Activated T-helper 1 cell treated with Interleukin-2 at 50 U/mL for 16 hours (primary cell): ENCODE measurements around the gene NMNAT2.
"Not testable (repeated sequence)": the region's sequence is repeated elsewhere in the genome, so short reads cannot be mapped to it uniquely, and the experiment has no call there.

ENCODE experiments used
- DNase-seq: peaks from one replicate; pipeline ENCODE4 v3.0.0-alpha.2; 2020; ENCODE audit warnings: low read depth

The NMNAT2 gene

DNA sequence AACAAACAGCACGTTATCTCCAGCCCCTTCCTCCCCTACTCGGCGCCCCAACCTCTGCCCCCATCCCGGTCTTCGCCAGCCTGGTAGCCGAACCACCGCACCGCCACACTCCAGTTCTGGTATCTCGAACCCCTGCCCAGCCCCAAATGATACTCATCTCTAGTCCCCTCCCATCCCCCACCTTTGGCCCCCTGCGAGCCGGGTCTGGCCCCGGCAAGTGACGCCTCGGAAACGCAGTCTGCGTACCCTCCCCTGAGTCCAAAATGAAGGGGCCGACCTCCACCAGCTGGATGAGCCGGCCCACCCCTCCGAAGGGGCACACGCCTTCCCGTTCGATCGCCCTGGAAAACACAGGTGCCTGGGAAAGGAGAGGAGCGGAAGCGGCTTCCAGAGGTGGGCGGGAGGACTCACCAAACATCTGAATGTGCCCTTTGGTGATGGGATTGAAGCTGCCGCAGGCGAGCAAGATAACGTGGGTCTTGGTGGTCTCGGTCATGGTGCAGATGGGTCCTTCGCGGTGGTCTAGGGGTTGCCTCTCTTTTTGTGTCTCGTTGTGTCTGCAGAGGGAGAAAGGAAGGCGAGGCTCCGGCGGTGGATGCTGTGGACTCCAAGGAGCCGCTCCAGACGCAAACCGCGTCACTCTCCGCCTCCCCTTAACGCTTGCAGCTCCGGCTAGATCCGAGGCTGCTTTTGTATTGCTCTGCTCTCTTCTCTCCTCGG lies at the start of gene NMNAT2:
NMNAT2 (minus strand) TSS at position 609 of the 720 bp plus-strand sequence; CDS start at position 496, 113 bp downstream.
- DNase-seq, result no peak

DNA sequence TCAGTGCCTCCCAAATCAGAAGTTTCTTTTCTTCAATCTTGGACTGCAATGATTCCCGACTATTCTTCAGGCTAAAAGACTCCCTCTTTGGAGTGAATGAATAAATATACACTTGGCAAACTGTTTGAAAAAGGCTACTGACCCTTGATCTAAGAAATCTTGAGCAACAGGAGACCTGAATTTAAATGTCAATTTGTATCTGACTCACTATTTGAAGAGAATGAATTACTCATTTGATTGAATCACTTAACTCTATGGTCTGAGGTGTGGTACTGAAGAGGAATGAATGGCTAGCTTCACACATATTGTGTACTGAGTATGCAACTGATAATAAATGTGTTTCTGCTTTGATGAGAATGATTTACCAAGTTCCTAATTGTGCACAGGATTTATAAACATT lies 49.5 kb upstream of the NMNAT2 start:
- no peak for DNase-seq

DNA sequence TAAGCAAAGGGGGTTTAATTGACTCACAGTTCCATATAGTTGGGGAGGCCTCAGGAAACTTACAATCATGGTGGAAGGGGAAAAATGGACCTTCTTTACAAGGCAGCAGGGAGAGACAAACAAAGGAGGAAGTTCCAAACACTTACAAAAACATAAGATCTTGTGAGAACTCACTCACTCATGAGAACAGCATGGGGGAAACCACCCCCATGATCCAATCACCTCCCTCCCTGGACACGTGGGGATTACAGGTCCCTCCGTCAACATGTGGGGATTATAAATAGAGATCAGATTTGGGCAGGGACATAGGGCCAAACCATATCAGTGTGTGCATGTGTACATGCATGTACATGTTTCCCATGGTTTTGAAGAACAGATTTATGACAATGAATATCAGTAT lies 48.6 kb upstream of the NMNAT2 start:
- no peak for DNase-seq

DNA sequence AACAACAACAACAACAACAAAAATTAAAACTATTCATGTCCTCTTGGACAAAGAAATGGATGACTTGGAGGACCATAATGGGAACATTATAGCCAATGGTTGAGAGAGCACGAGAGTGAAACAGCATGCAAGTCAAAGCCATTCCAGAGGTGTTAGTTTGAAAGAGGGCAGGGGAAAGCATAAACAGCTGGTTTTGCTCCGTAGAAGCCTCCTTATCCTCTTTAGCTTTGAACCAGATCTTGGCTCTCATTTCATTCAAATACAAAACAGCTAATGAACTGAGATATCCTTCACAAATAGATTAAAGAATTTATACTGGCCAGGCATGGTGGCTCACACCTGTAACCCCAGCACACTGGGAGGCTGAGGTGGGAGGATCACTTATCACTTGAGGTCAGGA lies 45.4 kb upstream of the NMNAT2 start:
- DNase-seq, result no peak

DNA sequence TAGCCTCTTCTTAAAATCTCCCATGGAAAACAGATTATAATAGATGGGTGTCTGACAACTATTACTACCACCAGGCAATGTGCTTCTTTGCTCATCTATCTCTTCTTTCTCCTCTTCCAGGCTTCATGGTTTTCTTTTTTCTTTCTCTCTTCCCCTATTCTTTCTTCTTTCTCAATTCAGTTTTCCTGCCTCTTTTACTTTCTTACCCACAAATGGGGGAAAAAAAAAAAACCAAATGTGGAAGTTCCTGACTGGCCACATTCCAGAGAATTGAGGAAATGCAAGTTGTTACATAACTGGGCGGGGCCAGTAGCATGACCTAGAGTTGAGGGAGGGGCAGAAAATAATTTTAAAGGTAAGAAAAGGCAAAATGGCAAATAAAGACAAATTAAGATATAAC lies 43.2 kb upstream of the NMNAT2 start:
- DNase-seq, result no peak

DNA sequence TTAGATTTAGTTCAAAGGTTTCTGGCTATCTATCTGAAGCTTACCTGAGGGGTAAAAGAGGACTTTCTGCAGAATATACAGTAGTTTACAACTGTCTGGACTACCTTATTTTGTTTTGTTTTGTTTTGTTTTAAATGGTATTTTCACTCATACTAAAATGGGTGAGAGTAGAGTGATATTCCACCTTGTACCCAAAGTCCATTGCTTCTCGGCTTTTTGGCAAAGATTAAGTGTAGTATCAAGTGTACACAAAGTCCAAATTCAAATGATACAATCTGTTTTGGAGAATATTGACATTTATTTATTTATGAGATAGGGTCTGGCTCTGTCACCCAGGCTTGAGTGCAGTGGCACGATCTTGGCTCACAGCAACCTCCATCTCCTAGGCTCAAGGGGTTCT lies 42.4 kb upstream of the NMNAT2 start:
- DNase-seq, result no peak

DNA sequence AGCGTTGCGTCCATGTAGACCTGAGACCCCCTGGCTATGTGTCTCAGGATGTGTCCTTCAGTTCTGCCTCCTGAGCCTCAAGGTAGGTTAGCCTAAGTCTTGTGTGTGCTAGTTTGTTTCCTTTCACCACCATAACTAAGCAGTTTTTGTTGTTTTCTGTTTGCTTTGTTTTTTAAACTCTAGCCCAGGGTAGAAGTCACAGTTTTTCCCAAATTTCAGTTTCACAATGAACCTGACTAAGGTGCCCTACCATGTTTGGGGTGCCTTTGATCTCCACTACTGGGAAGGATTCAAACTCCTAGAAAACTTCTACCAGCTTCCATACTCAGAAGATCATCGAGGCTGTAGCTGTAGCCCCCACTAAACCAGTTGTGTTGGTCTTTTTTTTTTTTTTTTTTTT lies 39.3 kb upstream of the NMNAT2 start:
- no peak for DNase-seq

DNA sequence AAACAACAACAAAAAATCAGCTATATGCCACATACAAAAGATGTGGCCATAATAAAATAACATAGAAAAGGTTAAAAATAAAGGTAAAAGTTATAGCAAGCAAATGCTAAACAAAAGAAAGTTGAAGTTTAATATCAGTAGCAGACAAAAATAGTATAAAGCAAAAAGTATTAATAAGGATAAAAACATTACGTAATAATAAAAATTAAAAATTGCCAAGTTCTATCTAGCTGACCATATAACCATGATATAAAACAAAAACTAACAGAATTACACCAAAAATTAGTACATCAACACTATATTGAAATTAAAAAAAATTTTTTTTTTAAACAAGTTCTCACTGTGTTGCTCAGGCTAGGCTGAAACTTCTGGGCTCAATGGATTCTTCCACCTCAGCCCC lies 38.6 kb upstream of the NMNAT2 start:
- no peak for DNase-seq

DNA sequence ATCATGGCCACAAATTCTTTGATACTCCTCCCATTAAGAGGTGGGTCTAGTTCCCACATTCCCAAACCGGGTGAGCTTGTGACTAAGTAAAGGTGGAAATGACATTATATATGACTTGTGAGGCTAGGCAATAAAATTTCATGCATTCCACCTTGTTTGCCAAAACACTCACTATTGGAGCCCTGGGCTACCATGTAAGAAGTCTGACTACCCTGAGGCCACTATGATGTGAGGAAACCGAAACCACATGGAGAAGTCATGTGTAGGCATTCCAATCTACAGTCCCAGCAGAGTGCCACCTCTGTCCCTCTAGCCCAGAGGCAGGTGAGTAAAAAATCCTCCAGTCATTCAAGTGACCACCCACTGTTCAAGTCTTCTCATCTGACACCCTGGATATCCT lies 36.2 kb upstream of the NMNAT2 start:
- DNase-seq, result no peak

DNA sequence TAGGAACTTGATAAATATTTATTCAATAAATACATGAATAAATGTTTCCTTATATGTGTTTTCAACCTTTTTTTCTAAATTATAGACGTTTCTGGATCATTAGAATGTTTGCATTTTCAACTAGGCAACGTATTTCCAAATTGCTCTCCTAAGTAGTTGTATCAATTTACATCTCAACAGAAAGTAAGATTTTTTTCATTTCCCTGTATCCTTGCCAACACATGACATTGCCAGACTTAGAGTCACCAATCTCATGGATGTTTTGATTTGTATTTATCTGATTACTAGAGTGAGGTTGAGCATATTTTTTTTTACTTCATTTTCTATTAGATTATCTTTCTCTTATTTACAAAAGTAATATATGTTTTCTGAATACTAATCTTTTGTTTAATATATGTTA lies 31.9 kb upstream of the NMNAT2 start:
- no peak for DNase-seq

DNA sequence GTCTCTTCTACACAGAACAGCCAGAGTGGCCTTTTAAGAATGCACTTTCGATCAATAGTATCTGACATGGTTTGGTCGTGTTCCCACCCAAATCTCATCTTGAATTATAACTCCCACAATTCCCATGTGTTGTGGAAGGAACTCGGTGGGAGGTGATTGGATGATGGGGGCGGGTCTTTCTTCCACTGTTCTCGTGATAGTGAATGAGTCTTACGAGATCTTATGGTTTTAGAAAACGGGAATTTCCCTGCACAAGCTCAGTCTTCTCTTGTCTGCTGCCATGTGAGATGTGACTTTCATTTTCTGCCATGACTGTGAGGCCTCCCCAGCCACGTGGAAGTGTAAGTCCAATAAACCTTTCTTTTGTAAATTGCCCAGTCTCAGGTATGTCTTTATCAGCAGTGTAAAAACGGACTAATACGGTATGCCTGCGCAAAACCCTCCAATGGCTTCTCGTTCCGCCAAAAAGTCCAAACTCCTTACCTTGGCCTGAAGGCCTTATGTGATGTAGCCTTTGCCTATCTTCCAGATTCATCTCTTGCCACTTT lies 31.1 kb upstream of the NMNAT2 start:
- DNase-seq, result no peak

DNA sequence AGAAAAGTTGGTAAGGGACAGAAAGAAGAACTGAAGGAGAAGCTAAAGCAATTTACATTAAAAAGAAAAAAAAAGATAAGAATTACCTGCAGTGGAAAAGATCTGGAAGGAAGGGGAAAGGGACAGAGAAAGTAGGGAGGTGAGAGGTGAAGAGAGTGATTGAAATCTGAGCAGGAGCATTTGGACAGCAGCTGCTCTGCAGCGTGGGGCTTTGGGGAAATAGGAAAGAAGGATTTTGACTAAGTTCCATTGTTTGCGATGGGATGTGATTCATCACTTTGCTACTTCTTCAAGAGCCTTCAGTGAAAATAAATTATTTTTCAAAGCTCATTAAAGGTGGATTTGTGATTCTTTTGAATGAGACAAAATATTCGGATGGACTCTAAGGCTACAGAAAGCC lies 26.1 kb upstream of the NMNAT2 start:
- DNase-seq, result no peak

DNA sequence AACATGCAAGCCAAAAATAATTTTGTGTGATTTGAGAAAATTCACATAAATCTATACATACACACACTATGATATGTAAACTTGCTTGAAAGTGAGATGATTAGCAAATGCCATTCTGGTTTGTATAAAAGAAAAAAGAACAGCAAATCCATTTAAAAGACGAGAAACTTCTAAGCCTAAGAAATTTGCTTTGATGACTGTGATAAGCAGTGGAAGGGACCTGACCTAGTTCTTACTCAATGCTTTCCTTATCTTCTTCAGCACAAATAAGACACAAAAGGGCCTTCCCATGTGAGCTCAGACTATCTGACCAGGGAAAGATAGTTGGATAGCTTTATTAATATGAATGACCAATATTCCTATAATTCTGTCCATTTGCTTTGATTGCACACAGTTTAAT lies 25.3 kb upstream of the NMNAT2 start:
- DNase-seq, result no peak

DNA sequence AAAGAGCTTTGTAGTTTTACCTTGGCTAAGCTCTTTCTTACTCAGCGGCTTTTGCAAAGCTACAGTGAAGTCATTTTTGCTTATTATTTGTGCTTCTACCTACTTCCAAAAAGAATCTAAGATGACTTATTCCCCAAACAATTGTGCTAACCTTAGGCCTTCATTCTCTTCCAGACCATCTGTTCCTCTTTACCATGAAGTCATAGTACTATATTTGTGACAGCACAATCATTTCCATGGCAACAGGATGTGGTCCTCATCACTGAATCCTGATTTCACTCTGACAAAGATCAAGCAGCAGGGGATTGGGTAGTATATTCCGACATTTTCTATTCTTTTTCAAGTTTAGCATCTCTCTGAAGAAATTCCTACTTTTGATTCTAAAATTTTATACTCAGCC lies 24.8 kb upstream of the NMNAT2 start:
- no peak for DNase-seq

DNA sequence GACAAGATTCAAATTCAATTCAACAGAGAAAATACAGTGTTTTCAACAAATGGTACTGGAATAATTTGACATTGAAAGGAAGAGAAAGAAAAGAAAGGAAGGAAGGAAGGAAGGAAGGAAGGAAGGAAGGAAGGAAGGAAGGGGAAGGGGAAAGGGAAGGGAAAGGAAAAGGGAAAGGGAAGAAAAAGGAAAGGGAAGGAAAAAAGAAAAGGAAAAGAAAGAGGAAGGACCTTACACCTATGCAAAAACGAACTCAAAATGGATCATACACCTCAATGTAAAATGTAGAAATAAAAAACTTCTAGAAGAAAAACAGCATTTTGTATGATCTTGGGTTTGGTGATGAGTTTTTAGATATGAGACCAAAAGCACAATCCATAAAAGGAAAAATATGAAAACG lies 19.9 kb upstream of the NMNAT2 start:
- DNase-seq, result no peak

DNA sequence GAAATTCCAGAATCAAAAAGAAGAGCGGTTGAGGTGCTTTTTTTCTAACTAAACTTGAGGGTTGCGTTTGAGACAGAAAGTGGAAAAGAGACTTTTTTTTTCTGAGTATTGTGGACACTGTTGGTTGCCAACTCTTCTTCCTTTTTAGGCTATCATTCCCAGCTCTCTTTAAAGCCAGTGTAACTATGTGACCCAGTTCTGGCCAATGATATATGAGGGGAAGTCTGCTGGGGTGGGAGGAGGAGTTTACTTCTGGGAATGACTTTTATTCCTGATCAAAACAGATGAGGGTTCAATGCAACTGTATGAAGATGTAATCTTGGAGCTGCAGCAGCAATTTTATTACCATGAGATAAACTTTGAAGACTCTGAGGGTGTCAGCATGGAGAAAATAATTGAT lies 17.3 kb upstream of the NMNAT2 start:
- DNase-seq, result no peak

DNA sequence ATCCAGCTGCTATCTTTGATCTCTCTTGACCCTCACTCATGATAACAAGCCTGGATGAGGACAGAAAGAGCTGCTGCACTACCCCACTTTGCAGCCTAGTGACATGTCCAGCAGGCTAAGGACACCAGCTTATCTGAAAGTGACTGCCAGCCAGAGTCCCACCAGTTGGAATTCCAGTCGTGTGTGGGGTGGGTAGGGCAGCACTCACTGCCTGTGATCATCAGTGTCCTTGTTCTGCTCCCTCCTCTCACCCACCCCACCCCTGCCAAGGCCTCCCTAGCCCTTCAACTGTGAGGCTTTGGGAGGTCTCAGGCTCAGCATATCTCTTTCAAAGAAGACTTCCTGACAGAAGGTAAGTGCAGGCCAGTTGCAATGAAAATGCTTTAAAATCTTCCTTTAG lies 15.5 kb upstream of the NMNAT2 start:
- no peak for DNase-seq

DNA sequence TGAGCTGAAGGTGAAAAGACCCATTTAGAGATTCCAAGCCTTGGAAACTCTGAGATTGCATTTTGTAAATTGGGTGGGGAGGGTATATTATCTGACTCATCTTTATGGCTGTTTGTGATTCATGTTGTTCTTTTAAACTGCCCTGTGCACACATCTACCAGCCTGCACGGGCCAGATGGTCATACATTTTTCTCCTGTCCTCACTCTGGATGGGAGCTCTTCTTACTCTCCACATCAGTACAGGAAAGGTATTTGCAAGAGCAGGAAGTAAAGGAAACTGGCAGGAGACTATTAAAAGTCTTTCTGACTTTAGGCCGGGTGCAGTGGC lies 14.3 kb upstream of the NMNAT2 start:
- DNase-seq, result no peak

DNA sequence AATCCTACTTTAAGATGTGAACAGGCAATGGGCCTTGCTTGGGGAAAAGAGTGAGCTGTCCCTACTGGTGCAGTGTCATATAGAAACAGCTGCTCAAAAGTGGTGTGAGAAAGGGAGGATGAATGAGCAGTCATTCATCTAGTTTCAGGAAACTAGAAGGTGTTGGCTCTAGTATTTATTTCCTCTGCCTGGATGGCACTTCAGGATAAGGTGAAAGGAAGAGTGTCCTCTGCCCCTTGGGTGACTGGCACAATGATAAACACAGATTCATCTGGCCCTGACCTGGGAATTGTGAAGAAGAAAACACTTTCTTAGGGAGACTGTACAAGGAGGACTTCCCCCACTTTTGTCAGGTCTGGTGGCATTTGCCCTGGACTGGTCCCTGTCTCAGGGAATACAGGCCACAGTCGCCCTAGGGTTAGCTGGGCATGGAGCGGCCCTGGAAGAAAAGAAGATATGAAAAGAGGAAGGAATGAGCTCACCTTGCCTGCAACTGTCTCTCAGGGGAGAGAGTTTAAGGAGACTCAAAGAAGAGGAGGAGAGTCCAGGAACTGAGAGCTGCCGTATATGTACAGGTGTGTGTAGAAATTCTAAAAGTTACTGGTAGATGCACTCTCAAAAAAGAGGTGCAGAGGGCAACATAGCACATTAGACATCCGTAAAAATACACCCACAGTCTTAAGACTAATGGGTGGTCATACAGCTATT lies 13.8 kb upstream of the NMNAT2 start:
- no peak for DNase-seq

DNA sequence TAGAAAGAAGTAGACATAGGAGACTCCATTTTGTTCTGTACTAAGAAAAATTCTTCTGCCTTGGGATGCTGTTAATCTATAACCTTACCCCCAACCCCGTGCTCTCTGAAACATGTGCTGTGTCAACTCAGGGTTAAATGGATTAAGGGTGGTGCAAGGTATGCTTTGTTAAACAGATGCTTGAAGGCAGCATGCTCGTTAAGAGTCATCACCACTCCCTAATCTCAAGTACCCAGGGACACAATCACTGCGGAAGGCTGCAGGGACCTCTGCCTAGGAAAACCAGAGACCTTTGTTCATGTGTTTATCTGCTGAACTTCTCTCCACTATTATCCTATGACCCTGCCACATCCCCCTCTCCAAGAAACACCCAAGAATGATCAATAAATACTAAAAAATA lies 9.4 kb upstream of the NMNAT2 start:
- DNase-seq, result not testable (repeated sequence)

DNA sequence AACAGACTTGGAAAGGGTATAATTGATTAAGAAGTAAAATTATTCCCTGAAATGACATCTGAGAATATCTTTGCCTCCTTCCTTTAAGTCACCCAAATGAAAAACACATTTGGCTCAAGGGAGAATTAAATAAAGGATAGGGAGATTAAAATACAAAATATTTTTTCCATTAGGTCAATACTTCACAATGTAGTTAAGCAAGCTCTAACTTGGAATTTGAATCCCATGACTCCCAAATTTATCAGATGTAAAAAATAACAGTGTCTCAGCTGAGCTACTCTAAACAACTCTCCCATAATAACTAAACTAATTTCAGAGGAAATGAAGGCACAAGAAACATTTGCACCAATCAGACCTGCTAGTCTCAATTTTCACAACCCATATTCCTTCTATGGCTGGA lies 6.5 kb upstream of the NMNAT2 start:
- no peak for DNase-seq

DNA sequence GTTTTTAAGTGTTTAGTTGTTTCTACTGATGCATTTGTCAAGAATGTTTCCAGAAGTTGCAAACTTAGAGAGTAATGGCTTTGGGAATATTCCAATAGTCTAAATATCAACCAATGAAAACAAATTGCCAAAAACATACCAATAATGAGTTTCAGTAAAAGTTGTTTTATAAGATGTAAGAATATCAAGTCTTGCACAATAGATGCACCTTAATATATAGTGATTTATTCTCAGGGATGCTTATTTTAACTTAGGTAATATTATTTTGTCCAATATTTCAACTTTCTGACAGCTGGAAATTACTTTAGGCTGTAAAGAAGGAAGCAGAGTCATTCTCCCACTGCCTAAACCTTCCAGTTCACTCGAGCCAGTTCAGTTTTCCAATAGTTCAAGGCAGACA lies 5.4 kb upstream of the NMNAT2 start:
- no peak for DNase-seq

DNA sequence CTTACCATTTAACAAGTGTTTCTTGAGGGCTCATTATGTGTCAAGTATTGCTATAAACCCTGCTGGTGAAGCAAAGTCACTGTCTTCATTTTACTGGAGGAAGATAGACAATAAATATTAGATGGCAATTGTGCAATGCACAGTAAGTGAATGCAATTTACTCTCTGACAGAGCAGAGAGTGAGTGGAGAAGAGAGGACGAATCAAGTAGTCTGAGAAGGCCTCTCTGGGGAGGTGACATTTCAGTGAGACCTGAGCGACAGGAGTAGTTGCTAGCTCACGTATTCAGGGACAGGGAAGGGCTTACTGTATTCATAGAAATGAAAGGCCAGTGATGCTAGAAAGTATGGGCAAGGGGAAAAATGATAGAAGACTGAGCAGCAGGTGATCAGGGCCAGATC lies 1.2 kb upstream of the NMNAT2 start:
- DNase-seq, result no peak

DNA sequence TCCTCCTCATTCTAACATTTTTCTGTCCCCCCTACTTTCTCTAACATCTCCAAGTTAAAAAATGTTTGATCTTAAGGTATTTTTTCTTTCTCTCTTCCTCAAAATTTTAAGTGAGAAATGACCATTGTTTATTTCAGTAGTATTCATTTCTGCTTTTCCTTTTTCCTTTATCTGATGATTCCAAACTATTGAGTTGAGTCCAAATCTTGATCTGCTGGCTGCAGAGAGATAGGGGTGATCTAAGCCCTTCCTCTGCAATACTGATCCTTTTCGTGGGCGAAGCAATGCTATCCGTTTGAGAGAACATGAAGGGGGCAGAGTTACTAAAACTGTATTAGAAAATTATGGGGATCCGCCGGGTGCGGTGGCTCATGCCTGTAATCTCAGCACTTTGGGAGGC lies 516 bp upstream of the NMNAT2 start:
- no peak for DNase-seq
